ENCODE results near the gene ASRGL1.

- no peak for TF ChIP-seq POLR2A (IDR thresholded peaks at IDR 0.05)
- no peak for TF ChIP-seq EP300 (IDR thresholded peaks at IDR 0.05)
Measured at GRCh38 chr11:62338218-62338617, 970 bp downstream of the ASRGL1 start.

Measured in gastroesophageal sphincter (tissue), 2 donors.